ENCODE data around the gene ACSM2B. TPM values are rescaled to one million over a fixed set of nuclear protein-coding genes. Genes with fewer than 3 reads are reported as not detected.
"Not testable (repeated sequence)": the region's sequence is repeated elsewhere in the genome, so short reads cannot be mapped to it uniquely, and the experiment has no call there.

The ACSM2B gene
- total RNA-seq, 1 donor from 2014 or later: not detected

DNA sequence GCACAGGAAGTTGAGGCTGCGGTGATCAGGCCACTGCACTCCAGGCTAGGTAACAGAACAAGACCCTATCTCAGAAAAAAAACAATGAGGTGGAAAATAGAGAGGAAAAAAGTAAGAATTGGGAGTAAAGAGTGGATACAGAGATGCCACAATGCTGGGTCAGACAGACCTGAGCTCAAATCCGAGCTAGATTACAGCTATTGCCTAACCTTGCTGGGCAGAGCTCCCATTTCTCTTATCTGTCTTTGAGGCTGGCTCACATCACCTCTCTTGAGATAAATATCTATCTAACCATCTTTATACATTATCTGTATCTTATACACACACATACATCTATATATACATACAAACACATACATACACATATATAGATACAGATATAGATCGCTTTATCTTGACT lies 59.0 kb downstream of the ACSM2B start:
- no peak for TF ChIP-seq CTCF (IDR thresholded peaks at IDR 0.05)
- no peaks in the 10 kb centered on the region for H3K4me1 ChIP-seq
- H3K36me3 ChIP-seq: no peaks in the 10 kb centered on the region
- H3K27me3 ChIP-seq: no peaks in the 10 kb centered on the region
- intact Hi-C loops (cut with DNase I): no loop called here
- no peaks in the 10 kb centered on the region for H3K9me3 ChIP-seq
- no peak overlapping the region for H3K4me3 ChIP-seq
- H3K27ac ChIP-seq: no peak overlapping the region
- DNase-seq (no peak), ATAC-seq (no peak)

DNA sequence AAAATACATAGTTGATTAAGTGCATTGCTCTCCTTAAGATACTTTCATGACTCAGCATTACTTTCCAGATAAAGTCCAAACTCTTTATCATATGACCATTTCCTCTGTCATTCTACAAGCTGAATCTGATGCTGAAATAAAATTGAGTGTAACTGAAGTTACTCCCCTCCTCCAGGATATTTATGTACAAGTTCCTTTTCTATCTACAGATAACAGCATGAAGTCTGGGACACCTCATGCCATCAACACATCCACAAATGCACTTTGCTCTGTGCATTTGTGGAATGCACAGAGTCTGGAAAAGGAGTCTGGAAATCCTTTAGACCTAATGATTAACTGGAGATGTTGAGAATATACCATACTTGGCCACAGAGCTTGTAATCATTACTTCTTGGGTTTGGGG lies 60.5 kb downstream of the ACSM2B start:
- Histone ChIP-seq H3K4me1 (no peaks in the 10 kb centered on the region), H3K27me3 (no peaks in the 10 kb centered on the region), H3K4me3 (no peak overlapping the region), H3K36me3 (no peaks in the 10 kb centered on the region), H3K27ac (no peak overlapping the region), H3K9me3 (no peaks in the 10 kb centered on the region)
- TF ChIP-seq CTCF (IDR thresholded peaks at IDR 0.05): no peak
- no peak for ATAC-seq
- no peak for DNase-seq
- intact Hi-C loops (cut with DNase I): no loop called here

- no peak for TF ChIP-seq CTCF (IDR thresholded peaks at IDR 0.05)
- Histone ChIP-seq H3K4me1 (no peaks in the 10 kb centered on the region), H3K9me3 (no peaks in the 10 kb centered on the region), H3K36me3 (no peaks in the 10 kb centered on the region), H3K27ac (no peak overlapping the region), H3K27me3 (no peaks in the 10 kb centered on the region), H3K4me3 (no peak overlapping the region)
- ATAC-seq (no peak), DNase-seq (no peak)
- intact Hi-C loops (cut with DNase I): no loop called here
Observed at GRCh38 chr16:20510323-20510722, 65.8 kb downstream of the ACSM2B start.

GRCh38 chr16:20507280-20507679 lies 68.9 kb downstream of the ACSM2B start:
- no peaks in the 10 kb centered on the region for H3K36me3 ChIP-seq
- no peak for ATAC-seq
- DNase-seq: no peak
- no peaks in the 10 kb centered on the region for H3K9me3 ChIP-seq
- no peak overlapping the region for H3K27ac ChIP-seq
- H3K4me3 ChIP-seq: no peak overlapping the region
- TF ChIP-seq CTCF (IDR thresholded peaks at IDR 0.05): no peak
- H3K27me3 ChIP-seq: no peaks in the 10 kb centered on the region
- no peaks in the 10 kb centered on the region for H3K4me1 ChIP-seq
- intact Hi-C loops (cut with DNase I): no loop called here

DNA sequence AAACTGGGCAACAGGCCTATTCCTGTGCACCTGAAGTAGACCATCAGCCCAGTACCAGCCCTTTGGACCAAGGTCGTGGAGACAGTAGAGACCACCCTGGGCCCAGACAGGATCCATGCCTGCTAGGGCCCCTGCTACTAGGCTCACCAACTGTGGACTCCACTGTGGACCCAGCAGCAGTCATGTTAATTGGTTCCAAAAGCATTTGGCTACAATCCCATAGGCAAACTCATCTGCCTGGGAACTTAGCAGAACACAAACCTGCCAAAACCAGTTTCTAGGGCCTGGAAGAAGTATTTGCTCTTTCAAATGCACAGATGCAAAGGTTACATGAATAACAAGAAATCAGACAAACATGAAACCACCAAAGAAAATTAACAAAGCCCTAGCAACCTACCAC lies 71.7 kb downstream of the ACSM2B start:
- intact Hi-C loops (cut with DNase I): no loop called here
- no peak for ATAC-seq
- TF ChIP-seq CTCF (IDR thresholded peaks at IDR 0.05): no peak

GRCh38 chr16:20491448-20491847 lies 84.7 kb downstream of the ACSM2B start:
- DNase-seq; H3K36me3 ChIP-seq; H3K9me3 ChIP-seq; H3K27ac ChIP-seq; H3K4me1 ChIP-seq; H3K4me3 ChIP-seq; H3K27me3 ChIP-seq; intact Hi-C loops (cut with DNase I): not testable (repeated sequence)
- peak; percentile 21 for ATAC-seq

More for the DNA sequence above, 71.7 kb downstream of the ACSM2B start:
- Histone ChIP-seq H3K36me3 (no peaks in the 10 kb centered on the region), H3K4me1 (no peaks in the 10 kb centered on the region), H3K27ac (no peak overlapping the region), H3K9me3 (no peaks in the 10 kb centered on the region), H3K27me3 (no peaks in the 10 kb centered on the region), H3K4me3 (no peak overlapping the region)
- no peak for DNase-seq

DNA sequence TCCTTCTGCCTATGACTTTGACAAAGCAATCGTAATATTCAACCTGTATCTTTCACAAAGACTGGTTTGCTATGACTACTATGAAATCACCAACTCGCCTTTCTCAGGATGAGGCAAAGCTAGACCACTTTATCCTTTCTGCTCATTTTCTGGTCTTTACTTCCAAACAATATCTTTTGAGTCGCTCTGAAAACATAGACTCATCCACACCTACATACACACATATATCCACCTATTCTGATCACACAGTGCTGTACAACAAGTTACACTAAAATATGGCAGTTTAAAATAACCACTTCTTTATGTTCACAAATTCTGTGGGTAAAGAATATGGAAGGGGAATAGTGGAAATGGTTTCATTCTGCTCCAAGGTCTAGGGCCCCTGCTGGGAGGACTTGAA lies 85.2 kb downstream of the ACSM2B start:
- ATAC-seq; H3K9me3 ChIP-seq; H3K4me3 ChIP-seq; intact Hi-C loops (cut with DNase I); H3K27me3 ChIP-seq; H3K4me1 ChIP-seq; H3K27ac ChIP-seq; DNase-seq; H3K36me3 ChIP-seq: not testable (repeated sequence)

All from upper lobe of right lung (tissue), 1 donor.